Activated T-cell treated with anti-CD3 and anti-CD28 coated beads for 48 hours (primary cell): Measurements from ENCODE around the gene PLEKHA6.

Experiments used
- DNase-seq: peaks from one replicate; pipeline ENCODE4 v3.0.0-alpha.2; 2020; ENCODE audit warnings: low read depth

Gene PLEKHA6

GRCh38 chr1:204383163-204383904, 23.6 kb upstream of the PLEKHA6 start:
- DNase-seq: no peak

DNA sequence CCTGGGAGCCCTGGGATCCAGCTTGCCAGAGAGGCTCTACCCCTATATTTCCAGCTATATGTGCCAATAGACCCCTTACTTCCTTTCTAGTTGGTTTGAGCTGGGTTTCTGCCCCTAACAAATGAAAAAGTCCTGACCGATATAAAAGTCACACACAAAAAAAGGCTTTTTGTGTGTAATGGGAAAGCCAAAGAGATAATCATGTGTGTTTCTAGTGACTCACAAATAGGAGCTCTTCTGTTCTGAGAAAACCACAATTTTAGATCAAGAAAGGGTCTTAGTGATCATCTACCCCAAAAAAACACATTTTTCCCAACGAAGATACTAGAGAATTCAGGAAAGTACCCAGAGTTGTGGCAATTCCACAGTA, 23.0 kb upstream of the PLEKHA6 start:
- no peak for DNase-seq

GRCh38 chr1:204380293-204380831, 20.6 kb upstream of the PLEKHA6 start:
- DNase-seq: no peak

GRCh38 chr1:204377800-204378668, 18.3 kb upstream of the PLEKHA6 start:
- DNase-seq: no peak

GRCh38 chr1:204376919-204377799, 17.4 kb upstream of the PLEKHA6 start:
- no peak for DNase-seq

GRCh38 chr1:204376465-204376864, 16.7 kb upstream of the PLEKHA6 start:
- DNase-seq: no peak

- no peak for DNase-seq
These were observed 14.2 kb upstream of the PLEKHA6 start for GRCh38 chr1:204373911-204374310.

- no peak for DNase-seq
These were observed 10.4 kb upstream of the PLEKHA6 start for GRCh38 chr1:204370176-204370575.

DNA sequence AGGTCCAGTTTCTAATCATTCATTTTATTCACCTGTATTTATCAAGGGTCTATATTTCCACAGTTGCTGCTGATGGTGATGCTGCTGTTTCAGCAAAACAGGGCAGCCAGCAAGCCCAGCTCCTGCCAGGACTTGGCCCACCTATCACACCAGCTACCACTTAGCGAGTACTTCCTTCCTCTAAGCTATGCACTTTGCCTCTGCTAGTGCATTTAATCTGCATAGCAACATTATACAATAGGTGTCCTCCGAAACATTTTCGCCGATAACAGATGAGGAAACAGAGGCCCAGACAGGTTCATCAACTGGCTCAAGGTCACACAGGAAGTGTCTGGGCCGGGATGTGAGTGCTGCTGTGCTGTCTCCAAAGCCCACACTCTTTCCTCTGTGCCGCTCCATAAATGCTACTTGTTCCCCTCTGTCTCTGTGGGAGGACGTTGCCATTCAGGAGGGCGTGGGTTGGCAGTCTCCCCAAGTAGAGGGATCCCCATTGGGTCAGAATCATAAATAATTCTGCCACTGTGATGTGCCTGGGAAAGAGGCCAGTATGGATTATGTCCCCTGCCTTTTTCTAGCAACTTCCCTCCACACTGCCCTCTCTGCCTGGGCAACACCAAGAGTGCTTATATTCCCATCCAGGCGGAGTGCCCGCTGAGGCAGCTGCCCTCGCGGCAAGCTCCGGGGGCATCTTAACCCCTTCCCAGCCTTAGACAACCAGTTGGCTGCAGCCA, 9.4 kb upstream of the PLEKHA6 start:
- DNase-seq: no peak

DNA sequence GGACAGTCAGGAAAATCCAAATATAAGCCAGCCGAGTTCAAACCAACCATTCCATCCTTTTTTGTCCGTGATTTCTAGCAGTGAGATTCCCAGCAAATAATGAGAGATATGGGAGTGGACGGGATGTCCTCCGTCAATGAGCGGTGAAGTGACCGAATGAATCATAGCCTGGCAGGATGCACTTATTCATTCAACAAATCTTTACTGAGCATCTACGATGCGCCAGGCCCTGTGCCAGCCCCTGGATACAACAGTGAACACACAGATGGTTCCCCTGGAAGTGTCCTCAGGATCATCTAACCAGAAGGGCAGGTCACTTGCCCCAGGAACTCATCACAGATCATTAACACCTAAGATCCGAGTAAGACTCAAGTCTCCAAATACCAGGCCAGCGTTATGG, 8.2 kb upstream of the PLEKHA6 start:
- no peak for DNase-seq

GRCh38 chr1:204367193-204367858, 7.6 kb upstream of the PLEKHA6 start:
- DNase-seq: no peak

- no peak for DNase-seq
These were observed 7.0 kb upstream of the PLEKHA6 start for GRCh38 chr1:204366759-204367158.

DNA sequence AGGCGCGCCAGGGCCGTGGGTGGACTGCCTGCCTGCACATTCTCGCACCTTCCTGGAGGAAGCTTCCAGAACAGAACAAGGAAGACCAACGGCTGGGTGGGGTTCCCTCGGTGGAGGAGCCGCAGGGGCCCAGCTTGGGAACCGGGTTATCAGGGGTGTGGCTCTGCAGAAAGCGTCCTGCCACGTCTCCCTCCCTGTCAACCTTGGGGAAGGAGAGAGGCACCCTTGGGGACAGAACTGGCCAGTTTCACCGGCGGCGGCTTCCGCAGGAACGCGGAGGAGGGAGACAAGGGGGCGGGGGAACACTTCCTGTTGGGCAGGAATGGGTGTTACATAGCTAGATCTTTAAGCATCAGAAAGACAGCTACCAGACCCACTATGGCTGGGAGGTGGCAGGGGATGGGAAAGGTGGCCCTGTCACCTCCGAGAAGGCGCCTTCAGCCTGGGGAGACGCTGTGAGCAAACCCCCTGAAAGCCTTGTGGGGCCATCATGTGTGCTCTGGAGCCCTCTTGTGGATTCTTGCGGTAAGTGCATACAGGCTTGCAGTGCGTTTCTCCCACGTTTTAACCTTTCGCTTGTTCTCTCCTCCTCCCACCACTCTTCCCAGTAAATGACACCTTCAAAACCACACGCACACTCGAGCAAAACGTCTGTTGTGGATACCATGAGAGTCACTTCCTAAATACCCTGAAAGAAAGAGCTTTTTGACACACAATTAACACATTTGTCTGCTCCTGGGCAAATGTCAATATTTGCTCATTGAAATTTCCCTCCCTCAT, 3.8 kb upstream of the PLEKHA6 start:
- peak; percentile 66 for DNase-seq

DNA sequence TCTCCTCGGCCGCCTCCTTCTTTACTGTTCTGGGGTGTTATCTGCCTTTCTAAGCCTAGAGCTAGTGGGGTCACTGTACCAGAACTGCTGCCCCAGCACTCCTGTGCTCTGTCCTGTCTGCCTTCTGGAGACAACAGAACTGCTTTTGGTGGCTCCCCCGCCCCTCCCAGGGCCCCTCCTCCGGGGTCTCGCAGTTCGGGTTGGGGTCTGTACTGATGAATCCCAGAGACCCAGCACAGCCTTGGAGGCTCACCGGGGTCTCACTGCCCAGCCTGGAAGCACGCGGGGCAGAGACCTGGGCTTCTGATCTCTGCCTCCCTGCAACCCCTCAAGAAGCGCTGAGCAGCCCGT, 3.2 kb upstream of the PLEKHA6 start:
- DNase-seq: no peak

- no peak for DNase-seq
These were observed 2.1 kb upstream of the PLEKHA6 start for GRCh38 chr1:204361781-204362180.

- no peak for DNase-seq
These were observed 1.6 kb upstream of the PLEKHA6 start for GRCh38 chr1:204361341-204361771.

GRCh38 chr1:204360314-204360713, 585 bp upstream of the PLEKHA6 start:
- no peak for DNase-seq

DNA sequence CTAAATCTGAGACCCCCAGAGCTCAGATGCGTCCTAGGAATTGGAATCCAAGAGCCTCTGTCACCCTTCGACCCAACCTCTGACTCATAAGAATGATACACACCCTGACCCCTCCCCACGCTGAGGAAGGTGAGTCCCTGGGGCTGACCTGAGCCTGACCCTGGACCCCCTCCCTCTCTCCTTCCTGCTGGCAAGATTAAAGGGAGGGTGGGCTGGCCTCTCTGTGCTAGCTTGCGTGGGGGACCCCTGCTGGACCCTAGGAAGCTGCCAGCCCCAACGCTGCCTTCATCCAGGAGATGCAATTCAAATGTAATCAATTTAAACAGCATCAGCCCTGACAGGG, 627 bp downstream of the PLEKHA6 start:
- DNase-seq: no peak

DNA sequence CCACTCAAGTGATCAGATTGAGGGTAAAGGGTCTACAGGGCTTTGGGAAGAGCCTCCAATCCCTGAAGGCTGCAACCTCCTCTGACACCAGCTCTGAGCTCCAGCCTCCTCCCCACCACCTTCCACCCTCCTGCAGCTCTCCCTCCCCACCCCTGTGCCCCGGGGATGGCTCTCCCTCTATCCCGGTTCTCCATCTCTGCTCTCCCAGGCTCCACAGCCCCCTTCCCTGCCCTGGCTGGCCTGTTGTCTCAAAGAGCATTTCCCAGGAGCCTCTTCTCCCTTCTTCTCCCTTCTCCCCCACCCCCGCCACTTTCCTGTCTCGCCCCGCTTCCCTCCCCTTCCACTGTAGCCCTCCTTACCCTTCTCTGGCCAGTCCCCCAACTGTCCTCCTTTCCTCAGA, 1.1 kb downstream of the PLEKHA6 start:
- no peak for DNase-seq
